ENCODE results near the gene NTNG1.

The NTNG1 gene

DNA sequence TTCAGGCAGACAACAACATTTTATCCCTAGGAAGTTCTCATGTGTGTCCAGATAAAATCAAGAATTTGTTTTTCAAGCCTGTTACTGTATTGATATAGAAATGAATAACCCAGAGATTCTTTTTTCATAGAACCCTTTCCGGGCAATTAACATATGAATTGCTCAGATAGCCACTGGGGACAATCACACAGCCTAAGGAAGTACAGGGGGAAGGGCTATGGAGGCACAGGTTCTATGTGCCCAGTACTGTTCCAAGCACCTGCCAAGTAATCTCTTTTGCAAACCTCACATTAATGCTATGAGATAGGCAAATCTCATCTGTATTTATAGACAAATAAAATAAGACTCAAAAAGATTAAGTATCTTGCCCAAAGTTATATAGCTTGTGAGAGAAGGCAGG lies 84.9 kb downstream of the NTNG1 start:
- TF ChIP-seq REST (IDR thresholded peaks at IDR 0.05; ENCODE audit: insufficient read depth in 1 of 2, low read depth in 2 of 2, low read length in 2 of 2) = no peak
- no peak for TF ChIP-seq POLR2AphosphoS5 (IDR thresholded peaks at IDR 0.05; ENCODE audit: low read depth, low read length)
- no peak for TF ChIP-seq FOXP2 (optimal IDR thresholded peaks at IDR 0.05; ENCODE audit: borderline replicate concordance, extremely low read depth, extremely low read length, insufficient read depth)
- TF ChIP-seq TAF1 (IDR thresholded peaks at IDR 0.05; ENCODE audit: borderline replicate concordance, insufficient read depth, low read length) = no peak
- no peak for TF ChIP-seq SIN3A (IDR thresholded peaks at IDR 0.05; ENCODE audit: borderline replicate concordance, insufficient read depth, low read length)

DNA sequence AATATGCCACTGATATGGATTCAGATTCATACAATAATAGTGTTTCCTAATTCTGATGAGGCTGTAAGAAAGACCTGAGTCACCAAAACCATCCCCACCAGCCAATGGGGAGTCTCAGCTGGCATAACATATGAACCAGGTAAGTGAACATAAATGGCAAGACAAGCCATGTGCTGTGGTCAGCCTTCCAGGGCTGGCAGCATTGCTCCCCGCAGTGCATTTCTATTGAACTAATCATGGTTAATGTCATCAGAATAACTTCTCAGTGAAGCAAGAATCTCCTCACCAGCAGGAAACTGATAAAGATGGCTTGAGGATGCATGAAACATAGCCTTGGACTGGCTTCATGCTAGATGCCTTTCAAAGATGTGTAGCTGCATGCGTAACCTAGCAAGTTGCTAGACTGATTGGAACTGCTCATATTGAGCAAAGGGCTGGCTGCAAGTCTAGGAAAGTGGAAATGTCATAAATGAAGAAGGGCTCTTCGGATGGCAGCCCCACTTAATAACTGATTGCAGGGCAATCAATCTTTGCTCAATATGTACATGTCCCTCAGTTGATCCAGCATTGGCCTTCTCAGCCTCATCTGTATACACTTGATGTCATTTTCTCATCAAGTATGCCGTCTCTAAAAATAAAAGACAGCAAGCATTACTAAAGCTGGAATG lies 88.0 kb downstream of the NTNG1 start:
- TF ChIP-seq REST (IDR thresholded peaks at IDR 0.05; ENCODE audit: insufficient read depth in 1 of 2, low read depth in 2 of 2, low read length in 2 of 2) = no peak
- no peak for TF ChIP-seq TAF1 (IDR thresholded peaks at IDR 0.05; ENCODE audit: borderline replicate concordance, insufficient read depth, low read length)
- no peak for TF ChIP-seq FOXP2 (optimal IDR thresholded peaks at IDR 0.05; ENCODE audit: borderline replicate concordance, extremely low read depth, extremely low read length, insufficient read depth)
- TF ChIP-seq POLR2AphosphoS5 (IDR thresholded peaks at IDR 0.05; ENCODE audit: low read depth, low read length) = no peak
- no peak for TF ChIP-seq SIN3A (IDR thresholded peaks at IDR 0.05; ENCODE audit: borderline replicate concordance, insufficient read depth, low read length)

DNA sequence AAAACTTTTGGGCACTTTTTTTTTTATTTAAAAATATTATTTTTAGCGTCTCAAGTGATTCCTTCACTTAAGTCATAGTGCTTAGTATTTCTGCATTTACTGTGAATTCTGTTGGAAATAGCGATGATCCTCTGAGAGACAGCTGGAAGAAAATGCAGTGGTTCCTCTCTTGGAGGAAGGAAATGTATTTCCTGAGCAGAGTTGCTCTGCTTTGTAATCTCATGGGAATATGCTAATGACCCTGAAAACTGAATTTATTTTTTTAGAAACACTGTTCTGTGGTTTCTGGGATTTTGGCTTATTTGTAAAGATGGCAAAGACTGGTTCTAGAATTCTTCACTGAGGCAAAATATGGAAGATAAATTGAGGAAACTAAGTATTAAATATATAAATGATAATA lies 88.9 kb downstream of the NTNG1 start:
- TF ChIP-seq REST (IDR thresholded peaks at IDR 0.05; ENCODE audit: insufficient read depth in 1 of 2, low read depth in 2 of 2, low read length in 2 of 2) = no peak
- no peak for TF ChIP-seq TAF1 (IDR thresholded peaks at IDR 0.05; ENCODE audit: borderline replicate concordance, insufficient read depth, low read length)
- no peak for TF ChIP-seq SIN3A (IDR thresholded peaks at IDR 0.05; ENCODE audit: borderline replicate concordance, insufficient read depth, low read length)
- no peak for TF ChIP-seq FOXP2 (optimal IDR thresholded peaks at IDR 0.05; ENCODE audit: borderline replicate concordance, extremely low read depth, extremely low read length, insufficient read depth)
- no peak for TF ChIP-seq POLR2AphosphoS5 (IDR thresholded peaks at IDR 0.05; ENCODE audit: low read depth, low read length)

GRCh38 chr1:107230121-107230520 lies 89.3 kb downstream of the NTNG1 start:
- TF ChIP-seq POLR2AphosphoS5 (IDR thresholded peaks at IDR 0.05; ENCODE audit: low read depth, low read length) (no peak), TAF1 (IDR thresholded peaks at IDR 0.05; ENCODE audit: borderline replicate concordance, insufficient read depth, low read length) (no peak), REST (IDR thresholded peaks at IDR 0.05; ENCODE audit: insufficient read depth in 1 of 2, low read depth in 2 of 2, low read length in 2 of 2) (no peak), FOXP2 (optimal IDR thresholded peaks at IDR 0.05; ENCODE audit: borderline replicate concordance, extremely low read depth, extremely low read length, insufficient read depth) (no peak), SIN3A (IDR thresholded peaks at IDR 0.05; ENCODE audit: borderline replicate concordance, insufficient read depth, low read length) (no peak)
